Measurements from ENCODE around the gene ZDHHC3.

ZDHHC3 gene

GRCh38 chr3:44883213-44883955 is 92.6 kb downstream of the ZDHHC3 start:
- H3K27ac ChIP-seq = no peak overlapping the region
- TF ChIP-seq, protein P1, sequence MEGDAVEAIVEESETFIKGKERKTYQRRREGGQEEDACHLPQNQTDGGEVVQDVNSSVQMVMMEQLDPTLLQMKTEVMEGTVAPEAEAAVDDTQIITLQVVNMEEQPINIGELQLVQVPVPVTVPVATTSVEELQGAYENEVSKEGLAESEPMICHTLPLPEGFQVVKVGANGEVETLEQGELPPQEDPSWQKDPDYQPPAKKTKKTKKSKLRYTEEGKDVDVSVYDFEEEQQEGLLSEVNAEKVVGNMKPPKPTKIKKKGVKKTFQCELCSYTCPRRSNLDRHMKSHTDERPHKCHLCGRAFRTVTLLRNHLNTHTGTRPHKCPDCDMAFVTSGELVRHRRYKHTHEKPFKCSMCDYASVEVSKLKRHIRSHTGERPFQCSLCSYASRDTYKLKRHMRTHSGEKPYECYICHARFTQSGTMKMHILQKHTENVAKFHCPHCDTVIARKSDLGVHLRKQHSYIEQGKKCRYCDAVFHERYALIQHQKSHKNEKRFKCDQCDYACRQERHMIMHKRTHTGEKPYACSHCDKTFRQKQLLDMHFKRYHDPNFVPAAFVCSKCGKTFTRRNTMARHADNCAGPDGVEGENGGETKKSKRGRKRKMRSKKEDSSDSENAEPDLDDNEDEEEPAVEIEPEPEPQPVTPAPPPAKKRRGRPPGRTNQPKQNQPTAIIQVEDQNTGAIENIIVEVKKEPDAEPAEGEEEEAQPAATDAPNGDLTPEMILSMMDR (conservative IDR thresholded peaks at IDR 0.05) = peak; percentile 30; the same call in 1 of the 2 replicates

- no peak overlapping the region for H3K27ac ChIP-seq
- TF ChIP-seq, protein P1 (conservative IDR thresholded peaks at IDR 0.05) = no peak
Measured at GRCh38 chr3:44880284-44880683, 95.7 kb downstream of the ZDHHC3 start.

DNA sequence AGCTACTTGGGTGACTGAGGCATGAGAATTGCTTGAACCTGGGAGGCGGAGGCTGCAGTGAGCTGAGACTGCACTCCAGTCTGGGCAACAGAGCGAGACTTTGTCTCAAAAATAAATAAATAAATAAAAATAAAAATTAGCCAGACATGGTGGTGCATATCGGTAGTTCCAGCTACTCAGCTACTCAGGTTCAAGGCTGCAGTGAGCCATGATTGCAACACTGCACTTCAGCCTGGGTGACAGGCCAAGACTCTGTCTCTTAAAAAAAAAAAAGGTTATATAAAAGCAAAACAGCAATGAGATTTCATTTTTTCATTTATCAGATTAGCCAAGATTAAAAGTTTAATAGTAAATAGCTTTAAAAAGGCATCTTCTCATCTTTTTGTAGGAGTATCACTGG is 98.6 kb downstream of the ZDHHC3 start:
- TF ChIP-seq, protein P1 (conservative IDR thresholded peaks at IDR 0.05) = no peak
- H3K27ac ChIP-seq = peak overlapping the region; percentile 33

- TF ChIP-seq, protein P1 (conservative IDR thresholded peaks at IDR 0.05) = no peak
- H3K27ac ChIP-seq = no peak overlapping the region
Measured at GRCh38 chr3:44875596-44875995, 100.4 kb downstream of the ZDHHC3 start.
